K562 (cell line): ENCODE results near the gene SEPTIN1. TPM values are rescaled to one million over a fixed set of nuclear protein-coding genes. Genes with fewer than 3 reads are reported as not detected.

Experiments used
- ATF3 ChIP-seq, 2 experiments: fragments of 450-650 bp in 1 of 2; sonication (generic) in 1 of 2; formaldehyde crosslinking in 1 of 2; IDR thresholded peaks in 1 of 2; conservative IDR thresholded peaks in 1 of 2; 2 replicates each; pipeline versions ENCODE4 v1.6.1 to v1.8.1; 2016 to 2023; ENCODE audit warnings: mild to moderate bottlenecking in 2 of 2, moderate library complexity in 2 of 2, inconsistent platforms in 1 of 2, missing genetic modification reagents in 1 of 2
- BACH1 ChIP-seq: fragments of 200-800 bp; sonication (Bioruptor generic); IDR thresholded peaks from 2 replicates; pipeline ENCODE4 v1.6.1; 2016; ENCODE audit warnings: missing genetic modification characterization, missing compliant biosample characterization
- CREB1 ChIP-seq, 2 experiments: sonication (generic) in 1 of 2; formaldehyde crosslinking in 1 of 2; IDR thresholded peaks; 2 replicates each; pipeline versions ENCODE4 v1.6.1 to v1.8.0; 2012 to 2022; ENCODE audit warnings: inconsistent platforms in 1 of 2, mild to moderate bottlenecking in 1 of 2, missing genetic modification reagents in 1 of 2, moderate library complexity in 1 of 2
- CREB3L1 ChIP-seq: fragments of 450-650 bp; IDR thresholded peaks from 2 replicates; pipeline ENCODE4 v1.6.1; 2014; ENCODE audit warnings: low read depth, mild to moderate bottlenecking, moderate library complexity, borderline replicate concordance
- HDAC1 ChIP-seq, 2 experiments: fragments of 450-650 bp; IDR thresholded peaks; 2 replicates each; pipeline ENCODE4 v1.6.1; 2016 to 2017; ENCODE audit warnings: inconsistent platforms in 1 of 2, mild to moderate bottlenecking in 1 of 2, moderate library complexity in 1 of 2
- HMG20A ChIP-seq: fragments of 450-650 bp; formaldehyde crosslinking; conservative IDR thresholded peaks from 2 replicates; pipeline ENCODE4 v1.4.0; 2020; ENCODE audit warnings: mild to moderate bottlenecking, mixed read lengths
- KDM1A ChIP-seq, 2 experiments: fragments of 450-650 bp; IDR thresholded peaks; 2 replicates each; pipeline ENCODE4 v1.6.1; 2016; ENCODE audit warnings: mild to moderate bottlenecking in 2 of 2
- MEF2D ChIP-seq: conservative IDR thresholded peaks from 2 replicates; pipeline ENCODE4 v1.6.1; 2016; ENCODE audit warnings: low read depth, missing genetic modification characterization, missing compliant biosample characterization
- NFIX ChIP-seq: fragments of 250-450 bp; sonication (Bioruptor Pico); IDR thresholded peaks from 2 replicates; pipeline ENCODE4 v1.4.0; 2020; ENCODE audit warnings: low read depth, mild to moderate bottlenecking, moderate library complexity
- PHF8 ChIP-seq: fragments of 200-600 bp; sonication (generic); IDR thresholded peaks from 2 replicates; pipeline ENCODE4 v1.6.1; 2012; ENCODE audit warnings: mixed run types, mild to moderate bottlenecking, inconsistent platforms, low read length, moderate library complexity, borderline replicate concordance
- RBBP5 ChIP-seq: fragments of 200-600 bp; sonication (generic); IDR thresholded peaks from 2 replicates; pipeline ENCODE4 v1.6.1; 2012; ENCODE audit warnings: borderline replicate concordance, mild to moderate bottlenecking, low read length, control low read depth, inconsistent platforms; ENCODE audit not compliant: insufficient read depth, poor library complexity, severe bottlenecking
- XRCC4 ChIP-seq: IDR thresholded peaks from one replicate; pipeline ENCODE4 v1.6.1; 2011; ENCODE audit not compliant: insufficient read depth, insufficient read length; ENCODE audit errors: extremely low read depth
- ZNF764 ChIP-seq: fragments of 250-450 bp; sonication (Bioruptor Pico); IDR thresholded peaks from 2 replicates; pipeline ENCODE4 v1.4.0; 2020; ENCODE audit warnings: low read depth, mild to moderate bottlenecking, moderate library complexity
- ZZZ3 ChIP-seq: fragments of 450-650 bp; IDR thresholded peaks from 2 replicates; pipeline ENCODE4 v1.6.1; 2016; ENCODE audit warnings: antibody characterized with exemption, mild to moderate bottlenecking, moderate library complexity
- polyA plus RNA-seq, 8 experiments: library from polyadenylated mRNA; depleted of rRNA in 4 of 8; stranded (reverse) in 5 of 8; unstranded in 3 of 8; fragments of >200 nt; fragmentation: Nextera tagmentation in 2 of 8; fragmentation: Illumina TruSeq in 1 of 8; extraction: Ambion mirVana in 2 of 8; extraction: Trizol in 1 of 8; gene quantifications; 2 replicates each; pipeline versions ENCODE4 v1.2.1 to v1.2.3, GENCODE V29; 2011 to 2014; ENCODE audit warnings: inconsistent platforms in 1 of 8, missing spikeins in 1 of 8
- total RNA-seq, 7 experiments: library from RNA; depleted of rRNA in 6 of 7; stranded (reverse); fragments of >200 nt in 6 of 7; fragmentation: Illumina TruSeq in 2 of 7; extraction: Trizol in 2 of 7; gene quantifications; 2 replicates each; pipeline versions ENCODE4 v1.2.1 to v1.2.3, GENCODE V29; 2011 to 2021; ENCODE audit warnings: low replicate concordance in 1 of 7
- TF ChIP-seq, protein P1 (sequence below): fragments of 250-450 bp; sonication (Bioruptor Pico); IDR thresholded peaks from 2 replicates; pipeline ENCODE4 v1.5.0; 2021; ENCODE audit warnings: mild to moderate bottlenecking, borderline replicate concordance
- TF ChIP-seq, protein P2 (sequence below): fragments of 250-450 bp; sonication (Bioruptor Pico); IDR thresholded peaks from 2 replicates; pipeline ENCODE4 v1.5.0; 2020; ENCODE audit warnings: mild to moderate bottlenecking, borderline replicate concordance
- TF ChIP-seq, protein P3 (sequence below): sonication (generic); formaldehyde crosslinking; IDR thresholded peaks from 2 replicates; pipeline ENCODE4 v1.8.0; 2022; ENCODE audit warnings: missing genetic modification reagents, mild to moderate bottlenecking, moderate library complexity, borderline replicate concordance

Gene SEPTIN1
- total and polyA plus RNA-seq, 9 of the 15 experiments (the other 6 are each of a cell fraction or from before 2014, with no cell fraction given), result 0.23 to 5.6 (median 1.7) TPM; not detected in 1

DNA sequence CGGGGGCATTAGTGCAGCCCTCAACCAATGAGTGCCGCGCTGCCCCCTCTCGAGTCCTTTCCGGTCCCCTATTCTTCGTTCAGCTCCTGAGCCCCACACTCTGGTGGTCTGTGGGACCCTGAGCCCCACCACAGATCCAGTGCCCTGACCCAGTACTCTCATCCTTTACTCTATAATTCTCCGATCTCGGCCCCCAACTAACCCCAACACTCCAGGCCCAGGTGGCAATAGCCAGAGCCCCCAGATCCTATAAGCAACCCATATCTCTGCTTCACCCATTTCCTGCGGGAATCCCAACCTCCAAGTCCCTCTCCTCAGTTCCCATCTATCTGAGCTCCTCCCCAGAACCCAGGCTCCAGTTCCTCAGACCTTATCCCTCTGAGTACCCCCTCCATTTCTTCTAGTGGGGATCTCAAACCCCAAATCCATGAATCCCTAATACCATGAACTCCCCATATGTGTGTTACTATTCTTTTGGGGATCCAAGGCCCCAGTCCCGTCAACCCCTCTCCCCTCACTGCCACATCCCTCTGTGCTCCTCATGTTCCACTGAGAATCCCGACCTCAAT lies 11.0 kb downstream of the SEPTIN1 start (continued):
- TF ChIP-seq, protein P1, sequence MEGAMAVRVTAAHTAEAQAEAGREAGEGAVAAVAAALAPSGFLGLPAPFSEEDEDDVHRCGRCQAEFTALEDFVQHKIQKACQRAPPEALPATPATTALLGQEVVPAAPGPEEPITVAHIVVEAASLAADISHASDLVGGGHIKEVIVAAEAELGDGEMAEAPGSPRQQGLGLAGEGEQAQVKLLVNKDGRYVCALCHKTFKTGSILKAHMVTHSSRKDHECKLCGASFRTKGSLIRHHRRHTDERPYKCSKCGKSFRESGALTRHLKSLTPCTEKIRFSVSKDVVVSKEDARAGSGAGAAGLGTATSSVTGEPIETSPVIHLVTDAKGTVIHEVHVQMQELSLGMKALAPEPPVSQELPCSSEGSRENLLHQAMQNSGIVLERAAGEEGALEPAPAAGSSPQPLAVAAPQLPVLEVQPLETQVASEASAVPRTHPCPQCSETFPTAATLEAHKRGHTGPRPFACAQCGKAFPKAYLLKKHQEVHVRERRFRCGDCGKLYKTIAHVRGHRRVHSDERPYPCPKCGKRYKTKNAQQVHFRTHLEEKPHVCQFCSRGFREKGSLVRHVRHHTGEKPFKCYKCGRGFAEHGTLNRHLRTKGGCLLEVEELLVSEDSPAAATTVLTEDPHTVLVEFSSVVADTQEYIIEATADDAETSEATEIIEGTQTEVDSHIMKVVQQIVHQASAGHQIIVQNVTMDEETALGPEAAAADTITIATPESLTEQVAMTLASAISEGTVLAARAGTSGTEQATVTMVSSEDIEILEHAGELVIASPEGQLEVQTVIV (CRISPR knock-in tag), result no peak
- TF ChIP-seq ZZZ3 (no peak), RBBP5 (peak; percentile 9), NFIX (CRISPR knock-in tag) (no peak), MEF2D (tag) (no peak; the same call in 1 of the 2 replicates), CREB3L1 (no peak), ATF3 (IDR thresholded peaks at IDR 0.05) (no peak), ATF3 (CRISPR knock-in tag; conservative IDR thresholded peaks at IDR 0.05) (no peak), CREB1 (IDR thresholded peaks at IDR 0.05) (no peak), CREB1 (CRISPR knock-in tag; IDR thresholded peaks at IDR 0.05) (0 out of 2 replicates have a peak, but pooled peaks have one; percentile 8), ZNF764 (CRISPR knock-in tag) (no peak), HMG20A (CRISPR knock-in tag) (no peak), BACH1 (no peak), PHF8 (peak; percentile 61; the same call in 1 of the 2 replicates), XRCC4 (no peak), KDM1A (IDR thresholded peaks at IDR 0.05) (no peak), HDAC1 (IDR thresholded peaks at IDR 0.05) (0 out of 4 replicates have a peak, but pooled peaks of 1 of the 2 experiments have one; percentile 30)
- TF ChIP-seq, protein P2, sequence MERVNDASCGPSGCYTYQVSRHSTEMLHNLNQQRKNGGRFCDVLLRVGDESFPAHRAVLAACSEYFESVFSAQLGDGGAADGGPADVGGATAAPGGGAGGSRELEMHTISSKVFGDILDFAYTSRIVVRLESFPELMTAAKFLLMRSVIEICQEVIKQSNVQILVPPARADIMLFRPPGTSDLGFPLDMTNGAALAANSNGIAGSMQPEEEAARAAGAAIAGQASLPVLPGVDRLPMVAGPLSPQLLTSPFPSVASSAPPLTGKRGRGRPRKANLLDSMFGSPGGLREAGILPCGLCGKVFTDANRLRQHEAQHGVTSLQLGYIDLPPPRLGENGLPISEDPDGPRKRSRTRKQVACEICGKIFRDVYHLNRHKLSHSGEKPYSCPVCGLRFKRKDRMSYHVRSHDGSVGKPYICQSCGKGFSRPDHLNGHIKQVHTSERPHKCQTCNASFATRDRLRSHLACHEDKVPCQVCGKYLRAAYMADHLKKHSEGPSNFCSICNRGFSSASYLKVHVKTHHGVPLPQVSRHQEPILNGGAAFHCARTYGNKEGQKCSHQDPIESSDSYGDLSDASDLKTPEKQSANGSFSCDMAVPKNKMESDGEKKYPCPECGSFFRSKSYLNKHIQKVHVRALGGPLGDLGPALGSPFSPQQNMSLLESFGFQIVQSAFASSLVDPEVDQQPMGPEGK (CRISPR knock-in tag), result no peak
- TF ChIP-seq, protein P3, sequence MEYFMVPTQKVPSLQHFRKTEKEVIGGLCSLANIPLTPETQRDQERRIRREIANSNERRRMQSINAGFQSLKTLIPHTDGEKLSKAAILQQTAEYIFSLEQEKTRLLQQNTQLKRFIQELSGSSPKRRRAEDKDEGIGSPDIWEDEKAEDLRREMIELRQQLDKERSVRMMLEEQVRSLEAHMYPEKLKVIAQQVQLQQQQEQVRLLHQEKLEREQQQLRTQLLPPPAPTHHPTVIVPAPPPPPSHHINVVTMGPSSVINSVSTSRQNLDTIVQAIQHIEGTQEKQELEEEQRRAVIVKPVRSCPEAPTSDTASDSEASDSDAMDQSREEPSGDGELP, result no peak
